Gastroesophageal sphincter (tissue), 4 donors: Measurements from ENCODE around the gene PHRF1. TPM values are rescaled to one million over a fixed set of nuclear protein-coding genes. Genes with fewer than 3 reads are reported as not detected.

Source experiments
- ATAC-seq: fragments of 150-250 bp; one replicate; pipeline ENCODE4 v1.9.1; 2016; ENCODE audit warnings: mild to moderate bottlenecking, moderate library complexity
- H3K27ac ChIP-seq, 4 donors: fragments of 200-600 bp; sonication (generic) in 3 of 4; 1 replicate in 3 of 4; 2 replicates in 1 of 4; pipeline ENCODE4 v1.5.1; 2016 to 2019
- H3K27me3 ChIP-seq: fragments of 200-600 bp; sonication (generic); one replicate; pipeline ENCODE4 v1.5.1; 2019
- H3K36me3 ChIP-seq, 2 donors: fragments of 200-600 bp; sonication (generic); one replicate each; pipeline ENCODE4 v1.5.1; 2019; ENCODE audit warnings: control low read depth in 1 of 2
- H3K4me1 ChIP-seq, 3 donors: fragments of 200-600 bp; sonication (generic); 1 replicate in 2 of 3; 2 replicates in 1 of 3; pipeline ENCODE4 v1.5.1; 2016 to 2019; ENCODE audit warnings: control low read depth in 2 of 3
- H3K4me3 ChIP-seq, 2 donors: fragments of 200-600 bp; sonication (generic); one replicate each; pipeline ENCODE4 v1.5.1; 2019; ENCODE audit warnings: mild to moderate bottlenecking in 1 of 2, moderate library complexity in 1 of 2
- H3K9me3 ChIP-seq, 3 donors: fragments of 200-600 bp; sonication (generic); one replicate each; pipeline ENCODE4 v1.5.1; 2017 to 2019; ENCODE audit warnings: control low read depth in 2 of 3
- CTCF ChIP-seq, 4 experiments: fragments of 200-600 bp in 2 of 4; fragments of 450-650 bp in 2 of 4; sonication (generic) in 1 of 4; IDR thresholded peaks; one replicate each; pipeline ENCODE4 v1.5.1; 2017 to 2019; ENCODE audit warnings: antibody characterized with exemption in 4 of 4, mild to moderate bottlenecking in 2 of 4, moderate library complexity in 2 of 4
- EP300 ChIP-seq: sonication (generic); formaldehyde crosslinking; IDR thresholded peaks from one replicate; pipeline ENCODE4 v1.6.1; 2017; ENCODE audit warnings: antibody characterized with exemption, mild to moderate bottlenecking
- POLR2A ChIP-seq, 2 donors: fragments of 450-650 bp; IDR thresholded peaks; one replicate each; pipeline ENCODE4 v1.6.1; 2017; ENCODE audit warnings: antibody characterized with exemption in 2 of 2, mild to moderate bottlenecking in 2 of 2, moderate library complexity in 1 of 2
- POLR2AphosphoS5 ChIP-seq: sonication (generic); formaldehyde crosslinking; IDR thresholded peaks from one replicate; pipeline ENCODE4 v1.6.1; 2017; ENCODE audit warnings: antibody characterized with exemption
- WGBS, 2 donors: methylation state at CpG; one replicate each; pipeline ENCODE4 v1.1.5; 2018; ENCODE audit warnings: low coverage in 1 of 2; 5-methylcytosine and 5-hydroxymethylcytosine counted together
- total RNA-seq, 4 donors: library from RNA; depleted of rRNA; stranded (reverse); fragments of >200 nt; gene quantifications; one replicate each; pipeline ENCODE4 v1.1.0, GENCODE V29; 2016

The PHRF1 gene
- total RNA-seq, 4 donors from 2014 or later: 18.0 to 28.0 (median 25.1) TPM

GRCh38 chr11:623999-624704 is 47.9 kb downstream of the PHRF1 start:
- H3K36me3 ChIP-seq: peaks cover 0 to 40% of the 10 kb centered on the region in 2 donors
- ATAC-seq: no peak
- H3K4me1 ChIP-seq: peaks cover 0 to 27% (median 0%) of the 10 kb centered on the region in 3 donors
- H3K27me3 ChIP-seq: peaks cover 28% of the 10 kb centered on the region
- no peak overlapping the region for H3K4me3 ChIP-seq
- no peak for TF ChIP-seq EP300
- TF ChIP-seq CTCF (IDR thresholded peaks at IDR 0.05): no peak
- 57 to 81% methylated on average over 3 to 11 of the region's 25 CpGs for WGBS, 2 donors
- H3K9me3 ChIP-seq: no peaks in the 10 kb centered on the region
- H3K27ac ChIP-seq: no peak overlapping the region

GRCh38 chr11:624705-625635 is 48.7 kb downstream of the PHRF1 start, which contains the start of gene CDHR5:
CDHR5 (minus strand) TSS chr11:624955; CDS start chr11:624902, 53 bp downstream.
- peaks cover 0 to 36% (median 0%) of the 10 kb centered on the region in 3 donors for H3K4me1 ChIP-seq
- no peak within 1 kb of the TSS for H3K4me3 ChIP-seq
- no peak for TF ChIP-seq POLR2AphosphoS5
- no peak for TF ChIP-seq CTCF (IDR thresholded peaks at IDR 0.05)
- no peak for TF ChIP-seq POLR2A (IDR thresholded peaks at IDR 0.05)
- TF ChIP-seq EP300: no peak
- no peak within 1 kb of the TSS for H3K27ac ChIP-seq
- H3K9me3 ChIP-seq: no peaks in the 10 kb centered on the region
- ATAC-seq: no peak
- peaks cover 28% of the 10 kb centered on the region for H3K27me3 ChIP-seq
- H3K36me3 ChIP-seq: peaks cover 0 to 33% of the 10 kb centered on the region in 2 donors
- WGBS, 2 donors: no CpG with 5 or more reads among the region's 33 CpGs

- Histone ChIP-seq H3K36me3 (peaks cover 0 to 28% of the 10 kb centered on the region in 2 donors), H3K27me3 (peaks cover 28% of the 10 kb centered on the region), H3K4me3 (no peak overlapping the region), H3K9me3 (no peaks in the 10 kb centered on the region), H3K4me1 (peaks cover 0 to 37% (median 0%) of the 10 kb centered on the region in 3 donors), H3K27ac (no peak overlapping the region)
- 58% methylated on average over 2 of the region's 22 CpGs; no CpG with 5 or more reads in 1 of the 2 donors for WGBS, 2 donors
- no peak for TF ChIP-seq POLR2A (IDR thresholded peaks at IDR 0.05)
- ATAC-seq: no peak
Measured at GRCh38 chr11:625636-626268, 49.5 kb downstream of the PHRF1 start.

GRCh38 chr11:626475-627307 is 50.4 kb downstream of the PHRF1 start, which contains the start of gene SCT:
SCT (minus strand) TSS chr11:627181; CDS start chr11:627143, 38 bp downstream.
- Histone ChIP-seq H3K27ac (no peak within 1 kb of the TSS), H3K9me3 (no peaks in the 10 kb centered on the region), H3K36me3 (peaks cover 0 to 26% of the 10 kb centered on the region in 2 donors), H3K4me1 (peaks cover 0 to 37% (median 0%) of the 10 kb centered on the region in 3 donors), H3K4me3 (peak within 1 kb of the TSS in 1 of 2 donors; percentile 16), H3K27me3 (peaks cover 28% of the 10 kb centered on the region)
- no peak for ATAC-seq
- WGBS, 2 donors: no CpG with 5 or more reads among the region's 72 CpGs
- TF ChIP-seq POLR2AphosphoS5: no peak
- TF ChIP-seq CTCF (IDR thresholded peaks at IDR 0.05): no peak
- no peak for TF ChIP-seq EP300
- no peak for TF ChIP-seq POLR2A (IDR thresholded peaks at IDR 0.05)
